H9 (cell line): Measurements from ENCODE around the gene RET. TPM values are rescaled to one million over a fixed set of nuclear protein-coding genes. Genes with fewer than 3 reads are reported as not detected.

Experiments
- DNase-seq: peaks from one replicate; pipeline ENCODE4 v3.0.0-alpha.2; 2017
- H2AFZ ChIP-seq: one replicate; pipeline ENCODE4 v1.6.1; 2013; ENCODE audit warnings: mild to moderate bottlenecking, low read length, control low read depth, moderate library complexity
- H2AK5ac ChIP-seq: 2 replicates; pipeline ENCODE4 v1.6.1; 2013; ENCODE audit warnings: low read length, control low read depth, mixed read lengths; ENCODE audit not compliant: insufficient read length
- H2BK120ac ChIP-seq: one replicate; pipeline ENCODE4 v1.6.1; 2013; ENCODE audit warnings: low read depth, mild to moderate bottlenecking, low read length, control low read depth, inconsistent platforms; ENCODE audit not compliant: poor library complexity, severe bottlenecking
- H2BK12ac ChIP-seq: 2 replicates; pipeline ENCODE4 v1.6.1; 2013; ENCODE audit warnings: low read length, control low read depth, mixed read lengths, low read depth; ENCODE audit not compliant: insufficient read length
- H2BK15ac ChIP-seq: 2 replicates; pipeline ENCODE4 v1.6.1; 2013; ENCODE audit warnings: low read depth, low read length, control low read depth
- H2BK20ac ChIP-seq: one replicate; pipeline ENCODE4 v1.6.1; 2013; ENCODE audit warnings: low read depth, mild to moderate bottlenecking, low read length, control low read depth, inconsistent platforms; ENCODE audit not compliant: poor library complexity, severe bottlenecking
- H2BK5ac ChIP-seq: 2 replicates; pipeline ENCODE4 v1.6.1; 2013; ENCODE audit warnings: low read length, control low read depth, mixed read lengths; ENCODE audit not compliant: insufficient read length
- H3K14ac ChIP-seq: 2 replicates; pipeline ENCODE4 v1.6.1; 2013; ENCODE audit warnings: low read length, control low read depth; ENCODE audit not compliant: insufficient read depth
- H3K18ac ChIP-seq: 2 replicates; pipeline ENCODE4 v1.6.1; 2013; ENCODE audit warnings: low read depth, mild to moderate bottlenecking, mixed read lengths, low read length, control low read depth; ENCODE audit not compliant: insufficient read length
- H3K23ac ChIP-seq: 2 replicates; pipeline ENCODE4 v1.6.1; 2013; ENCODE audit warnings: low read length, control low read depth, mixed read lengths, low read depth; ENCODE audit not compliant: insufficient read length
- H3K23me2 ChIP-seq: 2 replicates; pipeline ENCODE4 v1.6.1; 2013; ENCODE audit warnings: low read depth, mild to moderate bottlenecking, mixed read lengths, low read length, control low read depth; ENCODE audit not compliant: insufficient read length, poor library complexity, severe bottlenecking
- H3K27ac ChIP-seq: 2 replicates; pipeline ENCODE4 v1.5.1; 2013; ENCODE audit warnings: low read length, control low read depth, mixed read lengths, low read depth; ENCODE audit not compliant: insufficient read length
- H3K27me3 ChIP-seq: 2 replicates; pipeline ENCODE4 v1.6.1; 2013; ENCODE audit warnings: low read length, control low read depth, inconsistent platforms; ENCODE audit not compliant: insufficient read depth
- H3K4ac ChIP-seq: 2 replicates; pipeline ENCODE4 v1.6.1; 2013; ENCODE audit warnings: low read depth, mild to moderate bottlenecking, control low read depth, inconsistent platforms, low read length, moderate library complexity
- H3K4me1 ChIP-seq: 2 replicates; pipeline ENCODE4 v1.6.1; 2013; ENCODE audit warnings: low read length, control low read depth, inconsistent platforms; ENCODE audit not compliant: insufficient read depth
- H3K4me2 ChIP-seq: 2 replicates; pipeline ENCODE4 v1.6.1; 2013; ENCODE audit warnings: low read length, control low read depth, mixed read lengths; ENCODE audit not compliant: insufficient read length, insufficient read depth
- H3K56ac ChIP-seq: 2 replicates; pipeline ENCODE4 v1.6.1; 2013; ENCODE audit warnings: low read depth, mild to moderate bottlenecking, mixed read lengths, low read length, control low read depth; ENCODE audit not compliant: insufficient read length
- H3K79me1 ChIP-seq: 2 replicates; pipeline ENCODE4 v1.6.1; 2013; ENCODE audit warnings: low read depth, mild to moderate bottlenecking, moderate library complexity, low read length, control low read depth, inconsistent platforms; ENCODE audit not compliant: insufficient read depth, poor library complexity, severe bottlenecking
- H3K79me2 ChIP-seq: 2 replicates; pipeline ENCODE4 v1.6.1; 2013; ENCODE audit warnings: low read length, control low read depth, inconsistent platforms; ENCODE audit not compliant: insufficient read depth
- H3K9ac ChIP-seq: 2 replicates; pipeline ENCODE4 v1.6.1; 2013; ENCODE audit warnings: low read length, control low read depth, mixed read lengths; ENCODE audit not compliant: insufficient read length; ENCODE audit errors: extremely low read depth
- H3K9me3 ChIP-seq: one replicate; pipeline ENCODE4 v1.6.1; 2013; ENCODE audit warnings: low read depth, low read length, inconsistent platforms; ENCODE audit not compliant: control insufficient read depth
- H3T11ph ChIP-seq: one replicate; pipeline ENCODE4 v1.6.1; 2013; ENCODE audit warnings: mild to moderate bottlenecking, low read length, control low read depth, inconsistent platforms
- H4K20me1 ChIP-seq: one replicate; pipeline ENCODE4 v1.6.1; 2013; ENCODE audit not compliant: control insufficient read depth, insufficient read length, insufficient read depth
- H4K5ac ChIP-seq: 2 replicates; pipeline ENCODE4 v1.6.1; 2013; ENCODE audit warnings: low read depth, mild to moderate bottlenecking, mixed read lengths, low read length, control low read depth; ENCODE audit not compliant: insufficient read length
- H4K8ac ChIP-seq: replicated peaks from 2 replicates; pipeline ENCODE4 v1.6.1; 2013; ENCODE audit warnings: low read length, control low read depth, mixed read lengths, low read depth; ENCODE audit not compliant: insufficient read length
- H4K91ac ChIP-seq: 2 replicates; pipeline ENCODE4 v1.6.1; 2013; ENCODE audit warnings: low read depth, mild to moderate bottlenecking, moderate library complexity, mixed read lengths, low read length, control low read depth; ENCODE audit not compliant: insufficient read length
- H3K27ac Mint-ChIP-seq, 3 experiments: 2 replicates in 2 of 3; 3 replicates in 1 of 3; pipeline ENCODE4 v1.8.0; 2020 to 2021; ENCODE audit warnings: mixed read lengths in 3 of 3, mild to moderate bottlenecking in 1 of 3, moderate library complexity in 1 of 3
- H3K27me3 Mint-ChIP-seq: 2 replicates; pipeline ENCODE4 v1.8.0; 2021; ENCODE audit warnings: low read depth, mild to moderate bottlenecking, moderate library complexity, mixed read lengths
- H3K36me3 Mint-ChIP-seq, 3 experiments: 2 replicates in 2 of 3; 3 replicates in 1 of 3; pipeline ENCODE4 v1.8.0; 2020 to 2021; ENCODE audit warnings: low read depth in 3 of 3, mixed read lengths in 3 of 3; ENCODE audit not compliant: insufficient read depth in 1 of 3
- H3K4me1 Mint-ChIP-seq, 2 experiments: 2 replicates each; pipeline ENCODE4 v1.8.0; 2020; ENCODE audit warnings: mixed read lengths in 2 of 2
- H3K4me3 Mint-ChIP-seq, 2 experiments: 2 replicates in 1 of 2; 3 replicates in 1 of 2; pipeline ENCODE4 v1.8.0; 2020 to 2021; ENCODE audit warnings: mild to moderate bottlenecking in 2 of 2, mixed read lengths in 2 of 2, moderate library complexity in 1 of 2
- H3K9me3 Mint-ChIP-seq, 2 experiments: 2 replicates in 1 of 2; 3 replicates in 1 of 2; pipeline ENCODE4 v1.8.0; 2020; ENCODE audit warnings: mild to moderate bottlenecking in 2 of 2, mixed read lengths in 2 of 2, moderate library complexity in 1 of 2
- WGBS: extraction: QIAGEN DNeasy Blood & Tissue Kit; methylation state at CpG from one replicate; pipeline ENCODE4 v1.1.7; 2013; ENCODE audit warnings: missing lambda C conversion rate, low lambda C conversion rate, mixed read lengths; ENCODE audit not compliant: insufficient read length; ENCODE audit errors: extremely low coverage; 5-methylcytosine and 5-hydroxymethylcytosine counted together
- total RNA-seq: library from RNA; stranded (reverse); gene quantifications from 2 replicates; pipeline ENCODE4 v1.2.1, GENCODE V29; 2021
- TF ChIP-seq, protein P1 (sequence below): fragments of 200-600 bp; sonication (generic); conservative IDR thresholded peaks from 3 replicates; pipeline ENCODE4 v1.8.0; 2021; ENCODE audit warnings: antibody characterized with exemption, mild to moderate bottlenecking

RET gene
- total RNA-seq, 1 experiment from 2014 or later, result 12.2 TPM

DNA sequence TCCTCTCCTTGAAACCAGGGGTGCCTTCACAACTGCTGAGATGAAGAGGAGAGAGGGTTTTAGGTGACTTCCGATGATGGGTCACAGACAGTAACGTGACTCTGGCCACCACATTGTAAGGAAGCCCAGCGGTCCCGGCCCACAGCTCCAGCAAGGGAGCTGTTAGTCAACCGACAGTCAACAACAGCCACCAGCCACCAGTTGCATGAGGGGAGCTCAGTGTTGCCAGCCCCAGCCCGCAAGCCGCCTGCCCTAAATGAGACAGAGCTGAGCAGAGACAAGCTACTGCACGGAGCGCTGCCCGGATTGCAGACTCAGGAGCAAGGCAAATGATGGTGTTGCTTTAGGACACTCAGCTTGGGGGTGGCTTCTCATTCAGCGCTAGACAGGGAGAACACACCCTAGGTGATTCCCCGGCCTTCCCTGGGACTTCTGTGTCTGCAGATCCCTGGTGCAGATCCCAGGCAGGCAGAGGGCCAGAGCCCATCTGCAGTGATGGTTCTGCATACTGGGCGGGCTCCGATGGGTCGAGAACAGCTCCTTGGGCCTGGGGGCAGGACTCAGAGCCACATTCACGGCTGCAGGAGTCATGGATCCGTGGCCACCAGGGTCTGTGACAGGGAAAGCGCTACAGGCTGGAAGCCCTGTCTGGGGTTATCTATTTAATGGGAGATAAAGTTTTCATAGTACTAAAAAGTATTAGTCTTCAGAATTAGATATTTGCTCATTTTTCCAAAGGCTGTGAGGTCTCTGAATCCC, 14.3 kb upstream of the RET start:
- H3K9me3 ChIP-seq, result no peaks in the 10 kb centered on the region
- H2BK12ac ChIP-seq, result no peak overlapping the region
- H2AK5ac ChIP-seq, result no peak overlapping the region
- no peaks in the 10 kb centered on the region for H3K36me3 Mint-ChIP-seq
- no peak overlapping the region; the same call in 1 of the 2 replicates for H3K14ac ChIP-seq
- no peaks in the 10 kb centered on the region for H3K79me1 ChIP-seq
- no CpG with 5 or more reads among the region's 18 CpGs for WGBS
- peaks cover 9 to 12% of the 10 kb centered on the region in 2 experiments for H3K4me1 Mint-ChIP-seq
- no peak overlapping the region for H3T11ph ChIP-seq
- H3K27me3 ChIP-seq, result no peaks in the 10 kb centered on the region
- H2BK120ac ChIP-seq, result no peak overlapping the region
- no peak overlapping the region for H4K8ac ChIP-seq
- H2BK5ac ChIP-seq, result no peak overlapping the region
- no peak overlapping the region for H4K5ac ChIP-seq
- peaks cover 17% of the 10 kb centered on the region for H3K27me3 Mint-ChIP-seq
- no peaks in the 10 kb centered on the region for H3K23me2 ChIP-seq
- no peak for DNase-seq
- no peak overlapping the region for H2BK15ac ChIP-seq
- H3K4me2 ChIP-seq, result no peak overlapping the region
- no peaks in the 10 kb centered on the region for H4K20me1 ChIP-seq
- no peak overlapping the region for H3K23ac ChIP-seq
- no peak overlapping the region for H3K4me3 Mint-ChIP-seq
- no peak overlapping the region for H2BK20ac ChIP-seq
- H3K27ac Mint-ChIP-seq, result no peak overlapping the region; a peak in 1 of 7 replicates
- H4K91ac ChIP-seq, result no peak overlapping the region
- TF ChIP-seq, protein P1, sequence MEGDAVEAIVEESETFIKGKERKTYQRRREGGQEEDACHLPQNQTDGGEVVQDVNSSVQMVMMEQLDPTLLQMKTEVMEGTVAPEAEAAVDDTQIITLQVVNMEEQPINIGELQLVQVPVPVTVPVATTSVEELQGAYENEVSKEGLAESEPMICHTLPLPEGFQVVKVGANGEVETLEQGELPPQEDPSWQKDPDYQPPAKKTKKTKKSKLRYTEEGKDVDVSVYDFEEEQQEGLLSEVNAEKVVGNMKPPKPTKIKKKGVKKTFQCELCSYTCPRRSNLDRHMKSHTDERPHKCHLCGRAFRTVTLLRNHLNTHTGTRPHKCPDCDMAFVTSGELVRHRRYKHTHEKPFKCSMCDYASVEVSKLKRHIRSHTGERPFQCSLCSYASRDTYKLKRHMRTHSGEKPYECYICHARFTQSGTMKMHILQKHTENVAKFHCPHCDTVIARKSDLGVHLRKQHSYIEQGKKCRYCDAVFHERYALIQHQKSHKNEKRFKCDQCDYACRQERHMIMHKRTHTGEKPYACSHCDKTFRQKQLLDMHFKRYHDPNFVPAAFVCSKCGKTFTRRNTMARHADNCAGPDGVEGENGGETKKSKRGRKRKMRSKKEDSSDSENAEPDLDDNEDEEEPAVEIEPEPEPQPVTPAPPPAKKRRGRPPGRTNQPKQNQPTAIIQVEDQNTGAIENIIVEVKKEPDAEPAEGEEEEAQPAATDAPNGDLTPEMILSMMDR, result no peak
- no peak overlapping the region for H3K4ac ChIP-seq
- H3K9me3 Mint-ChIP-seq, result peaks cover 0 to 3% of the 10 kb centered on the region in 2 experiments; a peak in 3 of 5 replicates
- no peaks in the 10 kb centered on the region for H3K4me1 ChIP-seq
- no peaks in the 10 kb centered on the region for H3K79me2 ChIP-seq
- H3K9ac ChIP-seq, result no peak overlapping the region
- H2AFZ ChIP-seq, result no peak overlapping the region
- no peak overlapping the region for H3K27ac ChIP-seq
- H3K56ac ChIP-seq, result no peak overlapping the region
- H3K18ac ChIP-seq, result no peak overlapping the region
